ENCODE measurements around the gene STRIT1. TPM values are rescaled to one million over a fixed set of nuclear protein-coding genes. Genes with fewer than 3 reads are reported as not detected.

STRIT1 gene
- total RNA-seq, 2 donors from 2014 or later, result not detected

Other genes with a start within 250 kb of the STRIT1 start
- 1 to 10 TPM; 1.1 to 3.2 TPM for gene MME, start 213.4 kb downstream of the STRIT1 start, total RNA-seq

Data from posterior vena cava (tissue), 2 donors.